Natural killer cell treated with Interleukin-12 subunit alpha and Interleukin-12 subunit beta and Interleukin-15 and Interleukin-18, amount 100 ng/mL, for 72 hours (primary cell): ENCODE data around the gene SS18L1. TPM values are rescaled to one million over a fixed set of nuclear protein-coding genes. Genes with fewer than 3 reads are reported as not detected.
A peak's percentile ranks its signal among the peaks of the same experiment; 100 is the strongest.
"Not testable (repeated sequence)": the region's sequence is repeated elsewhere in the genome, so short reads cannot be mapped to it uniquely, and the experiment has no call there.

Source experiments
- ATAC-seq, 2 donors: fragments of 150-1000 bp; cut with Tn5 transposase in 1 of 2; sonication (Bioruptor Pico), chemical (Tn5 transposase) in 1 of 2; 2 replicates each; pipeline ENCODE4 v1.10.0; 2021
- DNase-seq: peaks from one replicate; pipeline ENCODE4 v3.0.0; 2022; ENCODE audit warnings: low spot score
- H3K27ac Mint-ChIP-seq, 2 donors: 1 replicate in 1 of 2; 2 replicates in 1 of 2; pipeline ENCODE4 v1.8.0; 2022; ENCODE audit warnings: mixed read lengths in 2 of 2, mild to moderate bottlenecking in 1 of 2, moderate library complexity in 1 of 2
- H3K27me3 Mint-ChIP-seq, 2 donors: 1 replicate in 1 of 2; 2 replicates in 1 of 2; pipeline ENCODE4 v1.8.0; 2022; ENCODE audit warnings: mixed read lengths in 2 of 2
- H3K36me3 Mint-ChIP-seq: one replicate; pipeline ENCODE4 v1.8.0; 2022; ENCODE audit warnings: mixed read lengths
- H3K4me1 Mint-ChIP-seq, 2 donors: 1 replicate in 1 of 2; 2 replicates in 1 of 2; pipeline ENCODE4 v1.8.0; 2022; ENCODE audit warnings: low read depth in 2 of 2, mixed read lengths in 2 of 2, mild to moderate bottlenecking in 1 of 2
- H3K4me3 Mint-ChIP-seq: one replicate; pipeline ENCODE4 v1.8.0; 2022; ENCODE audit warnings: mixed read lengths
- H3K9me3 Mint-ChIP-seq: 2 replicates; pipeline ENCODE4 v1.8.0; 2022; ENCODE audit warnings: mixed read lengths
- total RNA-seq, 2 donors: library from RNA; stranded (reverse); gene quantifications; one replicate each; pipeline ENCODE4 v1.2.3, GENCODE V29; 2022

Gene SS18L1
- total RNA-seq, 2 donors from 2014 or later = 21.2 to 45.0 TPM

DNA sequence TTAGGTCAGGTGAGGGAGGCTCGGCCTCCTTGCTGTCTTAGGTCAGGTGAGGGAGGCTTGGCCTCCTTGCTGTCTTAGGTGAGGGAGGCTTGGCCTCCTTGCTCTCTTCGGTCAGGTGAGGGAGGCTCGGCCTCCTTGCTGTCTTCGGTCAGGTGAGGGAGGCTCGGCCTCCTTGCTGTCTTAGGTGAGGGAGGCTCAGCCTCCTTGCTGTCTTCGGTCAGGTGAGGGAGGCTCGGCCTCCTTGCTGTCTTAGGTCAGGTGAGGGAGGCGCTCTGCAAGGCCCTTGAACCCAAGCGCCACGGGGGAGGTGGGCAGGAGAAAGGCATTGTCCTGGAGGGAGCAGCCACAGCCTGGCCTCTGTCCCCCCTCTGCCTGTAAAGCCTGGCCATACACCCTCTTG lies 4.8 kb downstream of the SS18L1 start:
- ATAC-seq, DNase-seq, H3K36me3 Mint-ChIP-seq, H3K27me3 Mint-ChIP-seq, H3K27ac Mint-ChIP-seq, H3K4me3 Mint-ChIP-seq, H3K9me3 Mint-ChIP-seq: not testable (repeated sequence)
- H3K4me1 Mint-ChIP-seq = peaks cover 19 to 37% of the 10 kb centered on the region in 2 donors

GRCh38 chr20:62148908-62149314 lies 5.3 kb downstream of the SS18L1 start:
- Mint-ChIP-seq H3K9me3 (no peaks in the 10 kb centered on the region), H3K4me1 (peaks cover 19 to 40% of the 10 kb centered on the region in 2 donors), H3K36me3 (peaks cover 12% of the 10 kb centered on the region), H3K27me3 (no peaks in the 10 kb centered on the region), H3K27ac (no peak overlapping the region), H3K4me3 (no peak overlapping the region)
- no peak for ATAC-seq
- DNase-seq = no peak

- Mint-ChIP-seq H3K4me3 (no peak overlapping the region), H3K9me3 (no peaks in the 10 kb centered on the region), H3K27ac (no peak overlapping the region), H3K36me3 (peaks cover 17% of the 10 kb centered on the region), H3K27me3 (no peaks in the 10 kb centered on the region), H3K4me1 (peaks cover 21 to 37% of the 10 kb centered on the region in 2 donors)
- ATAC-seq (no peak), DNase-seq (no peak)
Observed at GRCh38 chr20:62149532-62150309, 6.2 kb downstream of the SS18L1 start.

GRCh38 chr20:62150310-62150575 lies 6.7 kb downstream of the SS18L1 start:
- Mint-ChIP-seq H3K36me3 (peaks cover 18% of the 10 kb centered on the region), H3K4me3 (no peak overlapping the region), H3K9me3 (no peaks in the 10 kb centered on the region), H3K27me3 (no peaks in the 10 kb centered on the region), H3K4me1 (peaks cover 21 to 32% of the 10 kb centered on the region in 2 donors), H3K27ac (no peak overlapping the region)
- DNase-seq (no peak), ATAC-seq (no peak)

DNA sequence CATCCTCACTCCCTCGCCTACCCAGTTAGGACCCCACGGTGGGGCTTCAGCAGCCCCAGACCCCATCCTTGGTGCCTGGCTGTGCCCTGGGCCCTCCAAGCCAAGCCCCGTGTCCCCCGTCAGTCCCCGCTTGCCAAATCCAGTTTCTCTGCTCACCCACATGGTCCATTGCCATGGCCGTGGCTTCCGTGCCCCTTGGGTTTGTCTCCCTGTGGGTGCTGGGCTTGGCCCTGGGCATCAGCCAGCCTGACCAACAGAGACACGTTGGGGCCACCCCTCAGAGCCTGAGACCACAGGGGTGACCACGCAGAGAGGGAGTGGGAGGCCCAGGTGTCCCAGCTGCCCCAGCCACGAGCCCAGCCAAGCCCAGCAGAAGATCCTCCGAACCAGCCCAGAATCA lies 7.7 kb downstream of the SS18L1 start:
- H3K27me3 Mint-ChIP-seq = no peaks in the 10 kb centered on the region
- peaks cover 16 to 24% of the 10 kb centered on the region in 2 donors for H3K4me1 Mint-ChIP-seq
- H3K9me3 Mint-ChIP-seq = no peaks in the 10 kb centered on the region
- H3K4me3 Mint-ChIP-seq = no peak overlapping the region
- H3K27ac Mint-ChIP-seq = no peak overlapping the region
- ATAC-seq = no peak
- peaks cover 18% of the 10 kb centered on the region for H3K36me3 Mint-ChIP-seq
- no peak for DNase-seq

DNA sequence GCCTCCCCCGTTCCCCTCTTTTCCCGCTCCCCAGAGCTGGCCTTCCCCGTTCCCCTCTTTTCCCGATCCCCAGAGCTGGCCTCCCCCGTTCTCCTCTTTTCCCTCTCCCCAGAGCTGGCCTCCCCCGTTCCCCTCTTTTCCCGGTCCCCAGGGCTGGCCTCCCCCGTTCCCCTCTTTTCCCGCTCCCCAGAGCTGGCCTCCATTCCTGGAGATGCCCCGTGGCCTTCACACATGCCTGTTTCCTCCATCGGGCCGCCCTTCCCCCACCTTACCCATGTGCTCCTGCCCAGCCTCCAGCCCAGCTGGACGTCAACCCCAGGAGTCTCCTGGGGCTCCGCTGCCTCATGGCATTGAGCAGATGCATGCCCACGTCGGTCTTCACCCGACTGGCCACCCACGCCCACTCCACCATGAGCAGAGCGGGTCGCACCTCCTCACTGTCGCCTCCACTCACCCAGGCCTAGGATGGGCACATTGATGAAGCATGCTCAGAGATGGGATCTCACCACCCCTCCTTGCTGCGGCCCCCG lies 8.3 kb downstream of the SS18L1 start:
- ATAC-seq = no peak
- H3K9me3 Mint-ChIP-seq = no peaks in the 10 kb centered on the region
- H3K36me3 Mint-ChIP-seq = peaks cover 18% of the 10 kb centered on the region

GRCh38 chr20:62155428-62156253 lies 12.1 kb downstream of the SS18L1 start:
- no peak for DNase-seq
- Mint-ChIP-seq H3K27me3 (no peaks in the 10 kb centered on the region), H3K36me3 (peaks cover 22% of the 10 kb centered on the region), H3K9me3 (no peaks in the 10 kb centered on the region), H3K4me1 (peaks cover 17 to 18% of the 10 kb centered on the region in 2 donors), H3K4me3 (no peak overlapping the region), H3K27ac (no peak overlapping the region)
- ATAC-seq = no peak

More for the DNA sequence above, 8.3 kb downstream of the SS18L1 start:
- Mint-ChIP-seq H3K27me3 (no peaks in the 10 kb centered on the region), H3K4me1 (peaks cover 17 to 24% of the 10 kb centered on the region in 2 donors), H3K4me3 (no peak overlapping the region), H3K27ac (no peak overlapping the region)
- DNase-seq = no peak

DNA sequence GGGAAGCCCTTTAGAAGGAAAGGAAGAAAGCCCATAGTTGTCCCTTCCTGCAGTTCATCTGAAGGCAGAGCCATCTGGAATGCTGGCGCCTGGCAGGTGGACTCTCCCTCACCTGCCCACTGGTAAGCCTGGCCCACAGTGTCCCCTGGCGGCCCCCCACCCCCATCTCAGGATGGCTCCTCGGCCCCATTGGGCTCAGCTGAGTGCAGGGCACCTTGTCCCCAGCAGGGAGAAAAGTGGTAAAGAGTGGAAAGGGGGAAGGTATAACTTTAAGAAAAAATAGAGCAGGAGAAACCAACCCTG lies 12.6 kb downstream of the SS18L1 start:
- no peak overlapping the region for H3K4me3 Mint-ChIP-seq
- peaks cover 17 to 18% of the 10 kb centered on the region in 2 donors for H3K4me1 Mint-ChIP-seq
- no peak for DNase-seq
- peaks cover 22% of the 10 kb centered on the region for H3K36me3 Mint-ChIP-seq
- no peaks in the 10 kb centered on the region for H3K27me3 Mint-ChIP-seq
- H3K9me3 Mint-ChIP-seq = no peaks in the 10 kb centered on the region
- H3K27ac Mint-ChIP-seq = no peak overlapping the region
- ATAC-seq = no peak

DNA sequence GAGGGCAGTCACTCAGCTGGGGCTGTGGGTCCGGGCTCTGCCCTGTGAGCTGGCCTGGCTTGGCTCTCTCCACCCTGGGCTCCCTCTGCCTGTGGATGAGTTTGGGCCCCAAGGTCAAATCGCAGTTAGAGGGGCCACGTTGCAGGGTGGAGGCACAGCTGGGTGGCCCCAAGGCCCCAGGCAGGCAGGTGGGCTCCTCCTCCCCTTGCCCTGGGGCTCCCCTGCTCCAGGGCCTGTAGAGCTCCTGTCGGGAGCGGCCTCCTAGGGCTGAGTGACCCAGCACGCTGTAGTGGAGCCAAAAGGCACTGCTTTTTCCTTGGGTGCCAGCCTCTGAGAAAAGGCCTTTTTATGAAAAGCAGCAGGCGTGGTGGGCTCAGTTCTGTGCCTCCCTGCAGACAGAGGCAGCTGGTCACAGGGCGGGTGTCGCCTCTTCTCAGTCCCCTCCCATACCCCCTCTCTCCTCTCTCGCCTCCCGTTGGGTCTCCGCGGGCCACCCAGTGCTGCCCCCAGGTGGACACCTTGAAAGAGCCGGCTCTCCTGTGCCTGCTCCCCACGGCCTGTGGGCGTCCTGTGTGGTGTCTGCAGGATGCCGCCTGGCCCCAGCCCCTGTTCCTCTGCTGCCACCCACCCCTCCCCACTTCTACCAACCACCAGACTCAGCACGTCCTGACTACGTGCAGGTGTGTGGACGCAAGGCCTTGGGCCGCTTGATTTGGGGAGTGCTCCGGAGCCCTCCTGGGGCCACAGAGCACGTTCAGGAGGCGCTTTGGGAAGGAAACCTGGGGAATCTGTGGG lies 13.2 kb downstream of the SS18L1 start:
- Mint-ChIP-seq H3K9me3 (no peaks in the 10 kb centered on the region), H3K27ac (no peak overlapping the region), H3K27me3 (no peaks in the 10 kb centered on the region), H3K4me1 (peaks cover 17 to 18% of the 10 kb centered on the region in 2 donors), H3K36me3 (peaks cover 22% of the 10 kb centered on the region), H3K4me3 (no peak overlapping the region)
- ATAC-seq (peak; percentile 67 to 79), DNase-seq (peak; percentile 74)

- peaks cover 22% of the 10 kb centered on the region for H3K36me3 Mint-ChIP-seq
- no peaks in the 10 kb centered on the region for H3K27me3 Mint-ChIP-seq
- H3K4me1 Mint-ChIP-seq = peaks cover 11 to 18% of the 10 kb centered on the region in 2 donors
- H3K9me3 Mint-ChIP-seq = no peaks in the 10 kb centered on the region
- no peak overlapping the region for H3K4me3 Mint-ChIP-seq
- DNase-seq = no peak
- H3K27ac Mint-ChIP-seq = no peak overlapping the region
- ATAC-seq = no peak
Observed at GRCh38 chr20:62157387-62158087, 14.0 kb downstream of the SS18L1 start.

- ATAC-seq (no peak), DNase-seq (no peak)
- H3K27ac Mint-ChIP-seq = no peak overlapping the region
- no peak overlapping the region for H3K4me3 Mint-ChIP-seq
- H3K4me1 Mint-ChIP-seq = peaks cover 8 to 18% of the 10 kb centered on the region in 2 donors
- peaks cover 17% of the 10 kb centered on the region for H3K36me3 Mint-ChIP-seq
- H3K9me3 Mint-ChIP-seq = no peaks in the 10 kb centered on the region
- no peaks in the 10 kb centered on the region for H3K27me3 Mint-ChIP-seq
Observed at GRCh38 chr20:62158088-62158400, 14.5 kb downstream of the SS18L1 start.

- no peak for ATAC-seq
- Mint-ChIP-seq H3K27ac (no peak overlapping the region), H3K4me1 (peaks cover 8 to 18% of the 10 kb centered on the region in 2 donors), H3K36me3 (peaks cover 14% of the 10 kb centered on the region), H3K4me3 (no peak overlapping the region), H3K9me3 (no peaks in the 10 kb centered on the region), H3K27me3 (no peaks in the 10 kb centered on the region)
- DNase-seq = no peak
Observed at GRCh38 chr20:62158541-62158940, 15.0 kb downstream of the SS18L1 start.

GRCh38 chr20:62159052-62159451 lies 15.5 kb downstream of the SS18L1 start:
- Mint-ChIP-seq H3K4me3 (no peak overlapping the region), H3K9me3 (no peaks in the 10 kb centered on the region), H3K27me3 (no peaks in the 10 kb centered on the region), H3K4me1 (peaks cover 4 to 18% of the 10 kb centered on the region in 2 donors), H3K36me3 (peaks cover 9% of the 10 kb centered on the region), H3K27ac (no peak overlapping the region)
- no peak for ATAC-seq
- no peak for DNase-seq
